ENCODE measurements around the gene GNAO1.

DNA sequence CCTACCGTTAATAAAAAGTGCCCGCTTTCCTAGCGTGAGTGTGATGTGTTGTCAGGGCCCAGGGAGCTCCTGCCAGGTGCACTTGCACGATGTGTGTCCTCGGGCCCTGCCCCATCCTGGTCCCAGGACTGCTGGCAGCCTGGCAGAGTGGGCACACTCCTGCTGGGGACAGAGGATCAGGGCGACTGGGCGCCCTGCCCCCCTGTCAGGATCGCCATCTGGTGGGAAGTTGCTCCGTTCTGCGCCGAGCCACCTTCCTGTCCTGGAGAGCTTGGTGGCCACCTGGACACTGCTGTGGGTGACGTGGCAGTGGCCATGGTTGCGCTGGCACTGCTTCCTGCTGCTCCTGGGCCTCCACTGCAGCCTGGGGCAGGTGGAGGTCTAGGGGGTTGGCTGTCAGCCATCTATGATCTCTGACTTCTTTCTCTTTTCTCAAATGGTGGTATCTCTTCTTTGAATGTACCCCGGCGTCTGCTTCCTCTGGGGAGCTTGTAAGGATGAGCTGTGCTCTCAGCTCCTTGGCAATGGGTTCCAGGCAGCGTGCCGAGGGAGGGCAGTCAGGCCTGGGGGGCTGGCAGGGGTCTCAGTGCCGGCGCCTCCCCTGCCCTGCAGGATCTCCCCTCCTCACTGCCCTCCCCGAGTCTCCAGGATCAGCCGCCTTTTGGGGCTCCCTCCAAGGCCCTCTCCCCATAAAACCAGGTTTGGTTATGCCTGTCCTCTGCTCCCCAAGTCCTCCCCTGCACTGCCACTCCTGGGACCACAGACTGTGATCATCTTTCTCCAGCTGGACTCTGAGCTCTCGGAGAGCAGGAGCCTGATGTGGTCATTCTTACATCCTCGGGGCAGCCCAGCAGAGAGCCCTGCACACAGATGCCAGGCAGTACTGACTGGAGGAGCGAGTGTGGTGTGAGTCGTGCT lies 157.1 kb downstream of the GNAO1 start:
- no peak for TF ChIP-seq EZH2 (optimal IDR thresholded peaks at IDR 0.05; ENCODE audit: low read depth, low read length)
- TF ChIP-seq, protein P1, sequence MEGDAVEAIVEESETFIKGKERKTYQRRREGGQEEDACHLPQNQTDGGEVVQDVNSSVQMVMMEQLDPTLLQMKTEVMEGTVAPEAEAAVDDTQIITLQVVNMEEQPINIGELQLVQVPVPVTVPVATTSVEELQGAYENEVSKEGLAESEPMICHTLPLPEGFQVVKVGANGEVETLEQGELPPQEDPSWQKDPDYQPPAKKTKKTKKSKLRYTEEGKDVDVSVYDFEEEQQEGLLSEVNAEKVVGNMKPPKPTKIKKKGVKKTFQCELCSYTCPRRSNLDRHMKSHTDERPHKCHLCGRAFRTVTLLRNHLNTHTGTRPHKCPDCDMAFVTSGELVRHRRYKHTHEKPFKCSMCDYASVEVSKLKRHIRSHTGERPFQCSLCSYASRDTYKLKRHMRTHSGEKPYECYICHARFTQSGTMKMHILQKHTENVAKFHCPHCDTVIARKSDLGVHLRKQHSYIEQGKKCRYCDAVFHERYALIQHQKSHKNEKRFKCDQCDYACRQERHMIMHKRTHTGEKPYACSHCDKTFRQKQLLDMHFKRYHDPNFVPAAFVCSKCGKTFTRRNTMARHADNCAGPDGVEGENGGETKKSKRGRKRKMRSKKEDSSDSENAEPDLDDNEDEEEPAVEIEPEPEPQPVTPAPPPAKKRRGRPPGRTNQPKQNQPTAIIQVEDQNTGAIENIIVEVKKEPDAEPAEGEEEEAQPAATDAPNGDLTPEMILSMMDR (IDR thresholded peaks at IDR 0.05; ENCODE audit: low read length): no peak

Data from MM.1S (cell line).